ENCODE results near the gene DNAJB8.

DNAJB8 gene

GRCh38 chr3:128442949-128443348, 23.7 kb downstream of the DNAJB8 start:
- DNase-seq, result no peak

- no peak for DNase-seq
Measured at GRCh38 chr3:128442070-128442469, 24.6 kb downstream of the DNAJB8 start.

- DNase-seq, result no peak
Measured at GRCh38 chr3:128439226-128439625, 27.5 kb downstream of the DNAJB8 start.

GRCh38 chr3:128438488-128439072, 28.1 kb downstream of the DNAJB8 start:
- no peak for DNase-seq

- DNase-seq, result no peak
Measured at GRCh38 chr3:128436214-128436613, 30.5 kb downstream of the DNAJB8 start.

- no peak for DNase-seq
Measured at GRCh38 chr3:128435561-128435960, 31.1 kb downstream of the DNAJB8 start.

- DNase-seq, result no peak
Measured at GRCh38 chr3:128435058-128435457, 31.6 kb downstream of the DNAJB8 start.

GRCh38 chr3:128434524-128434923, 32.2 kb downstream of the DNAJB8 start:
- DNase-seq, result no peak

- DNase-seq, result no peak
Measured at GRCh38 chr3:128433837-128434165, 32.9 kb downstream of the DNAJB8 start.

- DNase-seq, result peak; percentile 67
Measured at GRCh38 chr3:128432971-128433836, 33.5 kb downstream of the DNAJB8 start.

GRCh38 chr3:128432301-128432970, 34.3 kb downstream of the DNAJB8 start:
- peak; percentile 71 for DNase-seq

GRCh38 chr3:128431803-128432300, 34.8 kb downstream of the DNAJB8 start:
- no peak for DNase-seq

- DNase-seq, result no peak
Measured at GRCh38 chr3:128430731-128431130, 36.0 kb downstream of the DNAJB8 start.

- DNase-seq, result no peak
Measured at GRCh38 chr3:128430301-128430700, 36.4 kb downstream of the DNAJB8 start.

- no peak for DNase-seq
Measured at GRCh38 chr3:128429751-128430150, 36.9 kb downstream of the DNAJB8 start.

- no peak for DNase-seq
Measured at GRCh38 chr3:128429275-128429674, 37.4 kb downstream of the DNAJB8 start.

GRCh38 chr3:128427872-128428822, 38.5 kb downstream of the DNAJB8 start:
- DNase-seq, result no peak

GRCh38 chr3:128427175-128427857, 39.4 kb downstream of the DNAJB8 start:
- no peak for DNase-seq

- peak; percentile 79 for DNase-seq
Measured at GRCh38 chr3:128426128-128426921, 40.4 kb downstream of the DNAJB8 start.

- DNase-seq, result no peak
Measured at GRCh38 chr3:128425846-128426127, 40.9 kb downstream of the DNAJB8 start.

GRCh38 chr3:128425142-128425845, 41.4 kb downstream of the DNAJB8 start:
- DNase-seq, result no peak

Measured in retina (tissue), 1 donor.